ENCODE measurements around the gene UCN.
"Not testable (repeated sequence)": the region's sequence is repeated elsewhere in the genome, so short reads cannot be mapped to it uniquely, and the experiment has no call there.

Gene UCN

DNA sequence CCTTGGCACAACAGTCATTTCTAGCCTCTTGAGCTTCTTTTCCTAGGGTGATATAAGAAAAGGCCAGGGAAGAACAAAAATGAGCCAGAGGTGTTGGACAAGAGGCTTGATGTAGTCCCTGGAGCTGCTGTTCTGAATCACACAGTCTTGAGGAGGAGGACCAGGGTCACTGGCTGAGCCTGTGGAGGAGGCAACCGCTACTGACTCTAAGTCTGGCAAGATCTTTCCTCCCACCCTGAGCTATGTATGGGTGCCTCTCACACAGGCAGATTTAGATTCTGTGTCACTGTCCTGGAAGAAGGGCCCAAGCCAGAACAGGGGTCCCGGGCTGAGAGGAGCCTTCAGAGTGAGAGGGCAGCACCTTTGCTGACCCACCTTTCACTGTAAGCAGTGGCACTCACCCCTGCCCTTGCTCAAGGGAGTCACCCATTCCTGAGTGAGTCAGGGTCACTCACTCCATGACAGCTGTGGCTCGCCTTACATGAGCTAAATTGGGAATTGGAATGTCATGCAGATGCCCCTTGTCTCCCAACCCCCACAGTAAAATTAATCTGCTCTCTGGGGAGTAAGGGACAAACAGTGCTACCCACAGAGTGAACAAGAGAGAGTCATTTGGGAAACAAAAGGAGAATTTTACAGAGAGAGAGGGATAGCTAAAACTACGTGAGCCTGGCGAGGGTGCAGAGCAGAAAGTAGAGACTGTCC lies 26.2 kb downstream of the UCN start, which contains the start of gene TRIM54:
TRIM54 (plus strand) TSS at position 575 of the 705 bp plus-strand sequence. CDS start 303 bp downstream, outside the sequence.
- no peak for DNase-seq

GRCh38 chr2:27281442-27281841 lies 26.8 kb downstream of the UCN start:
- no peak for DNase-seq

- DNase-seq = no peak
These were observed 27.4 kb downstream of the UCN start for GRCh38 chr2:27280826-27281225.

DNA sequence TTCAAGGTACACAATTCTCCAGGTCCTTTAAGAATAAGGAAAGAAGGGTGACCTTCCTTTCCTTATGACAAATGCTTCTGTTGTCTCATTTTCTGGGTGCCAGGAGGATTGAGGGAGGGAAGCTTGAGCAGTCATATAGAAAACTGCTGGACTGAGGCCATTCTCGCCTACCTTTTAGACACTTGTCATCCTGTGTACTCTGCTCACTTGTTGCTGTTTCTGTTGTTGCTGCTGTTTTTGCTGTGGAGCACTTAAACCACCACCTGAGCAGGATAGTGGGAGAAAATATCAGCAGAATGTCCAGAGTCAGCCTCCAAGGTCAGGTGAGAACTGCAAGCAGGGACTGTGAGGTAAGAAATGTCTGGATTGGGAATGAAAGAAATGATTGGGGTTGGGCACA lies 30.2 kb downstream of the UCN start:
- DNase-seq = no peak

GRCh38 chr2:27275211-27276150 lies 32.8 kb downstream of the UCN start, which contains the start of gene DNAJC5G:
Gene DNAJC5G (plus strand): TSS chr2:27275433. CDS start chr2:27276729, 1,296 bp downstream.
- DNase-seq = no peak

DNA sequence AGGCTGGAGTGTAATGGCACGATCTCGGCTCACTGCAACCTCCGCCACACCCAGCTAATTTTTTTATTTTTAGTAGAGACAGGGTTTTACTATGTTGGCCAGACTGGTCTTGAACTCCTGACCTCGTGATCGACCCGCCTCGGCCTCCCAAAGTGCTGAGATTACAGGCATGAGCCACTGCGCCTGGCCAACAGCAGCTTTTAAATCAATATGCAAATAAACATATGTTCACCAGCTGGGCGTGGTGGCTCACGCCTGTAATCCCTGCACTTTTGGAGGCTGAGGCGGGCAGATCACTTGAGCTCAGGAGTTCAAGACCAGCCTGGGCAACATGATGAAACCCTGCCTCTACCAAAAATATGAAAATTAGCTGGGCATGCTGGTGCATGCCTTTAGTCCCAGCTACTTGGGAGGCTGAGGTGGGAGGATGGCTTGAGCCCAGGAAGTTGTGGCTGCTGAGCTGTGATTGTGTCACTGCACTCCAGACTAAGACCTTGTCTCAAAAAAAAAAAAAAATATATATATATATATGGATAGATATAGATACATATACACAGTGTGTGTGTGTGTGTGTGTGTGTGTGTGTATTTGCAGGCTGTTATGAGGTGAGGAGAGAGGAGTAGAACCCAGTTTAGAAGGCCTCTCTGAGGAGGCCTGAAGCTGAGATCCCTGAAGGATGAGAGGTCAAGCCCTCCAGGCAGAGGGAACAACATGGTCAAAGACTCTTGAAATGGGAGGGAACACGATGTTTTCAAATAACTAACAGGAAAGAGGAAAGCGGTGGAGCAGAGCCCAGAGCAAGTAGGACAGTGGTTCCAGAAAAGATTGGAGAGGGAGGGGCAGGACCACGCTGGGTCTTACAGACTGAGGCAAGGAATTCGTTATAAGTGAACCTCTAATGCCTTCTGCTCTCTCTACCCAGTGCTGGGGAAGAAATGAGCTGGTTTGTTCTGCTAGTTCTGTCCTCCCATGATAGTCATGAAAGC lies 35.4 kb downstream of the UCN start:
- DNase-seq = not testable (repeated sequence)

DNA sequence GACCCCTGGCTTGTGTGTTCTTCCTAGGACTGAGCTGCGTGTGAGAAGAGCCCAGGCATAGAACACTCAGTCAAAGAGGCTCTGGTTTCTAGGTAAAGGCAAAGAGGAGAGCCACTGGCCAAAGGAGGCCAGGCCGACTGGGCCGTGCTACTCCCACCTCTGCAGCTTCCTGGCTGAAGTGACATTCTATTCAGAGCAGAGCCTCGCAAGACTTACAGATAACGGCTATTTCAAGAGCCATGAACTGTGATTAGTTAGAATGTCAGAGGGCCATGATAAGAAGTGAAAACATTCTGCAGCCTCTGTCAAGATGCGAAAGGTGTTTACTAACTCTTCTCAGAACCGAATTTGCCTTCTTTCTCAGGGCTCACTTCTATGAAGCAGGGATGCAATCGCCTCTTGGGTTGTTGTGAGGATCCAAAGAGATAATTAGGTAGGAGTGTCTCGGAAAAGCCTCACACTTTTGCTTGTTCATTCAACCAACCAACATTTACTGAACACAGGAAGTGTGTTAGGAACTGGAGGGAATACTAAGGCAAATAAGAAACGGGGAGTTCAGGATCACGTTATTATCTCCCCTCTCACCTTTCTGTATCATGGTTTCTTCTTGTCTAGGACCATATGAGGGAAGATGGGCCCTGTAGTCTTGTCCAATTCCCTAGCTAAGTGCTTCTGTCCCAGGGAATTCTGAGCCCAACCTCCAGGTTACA lies 36.5 kb downstream of the UCN start:
- DNase-seq = no peak

- no peak for DNase-seq
These were observed 37.6 kb downstream of the UCN start for GRCh38 chr2:27270670-27271069.

- DNase-seq = no peak
These were observed 38.1 kb downstream of the UCN start for GRCh38 chr2:27270131-27270530.

GRCh38 chr2:27268296-27268695 lies 39.9 kb downstream of the UCN start:
- not testable (repeated sequence) for DNase-seq

DNA sequence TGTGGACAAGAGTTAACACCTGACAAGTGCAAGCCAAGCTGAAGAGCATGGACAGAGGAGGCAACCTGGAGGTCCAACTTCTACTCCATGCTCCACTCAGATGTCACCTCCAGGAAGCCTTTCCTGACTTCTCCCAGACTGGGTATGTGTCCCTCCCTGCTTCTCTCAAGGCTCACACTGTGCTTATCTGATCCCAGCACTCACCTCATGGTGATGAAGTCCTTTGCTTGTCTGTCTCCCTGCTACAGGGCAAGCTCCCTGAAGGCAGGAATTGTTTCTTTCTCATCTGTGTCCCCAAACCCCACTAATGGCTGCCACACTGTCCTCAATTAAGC lies 42.7 kb downstream of the UCN start:
- no peak for DNase-seq

- peak; percentile 63 to 75 for DNase-seq
These were observed 43.3 kb downstream of the UCN start for GRCh38 chr2:27264753-27265535.

DNA sequence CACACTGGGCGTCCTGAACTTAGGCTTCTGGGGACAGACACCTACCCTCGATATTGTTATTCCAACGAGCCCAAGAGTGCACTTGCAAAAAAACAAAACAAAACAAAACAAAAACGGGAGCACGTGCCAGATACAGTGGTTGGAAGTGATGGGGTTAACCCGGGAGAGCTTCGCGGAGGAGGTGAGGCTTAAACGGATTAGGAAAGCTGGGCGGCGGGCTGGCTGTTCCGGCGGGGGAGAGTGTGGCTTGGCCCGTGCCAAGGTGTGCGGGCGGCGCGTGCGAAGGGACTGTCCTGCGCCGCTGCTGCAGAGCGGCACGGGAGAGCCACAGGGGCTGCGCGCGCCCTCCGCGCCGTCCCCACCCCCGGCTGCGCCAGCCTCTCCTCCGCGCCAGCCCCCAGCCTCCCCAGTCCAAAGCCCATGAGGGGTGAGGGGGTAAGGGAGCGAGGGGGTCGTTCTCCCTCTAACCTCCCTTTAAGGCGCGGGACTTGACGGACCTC lies 43.9 kb downstream of the UCN start:
- peak in 1 of 2 donors; percentile 29 for DNase-seq

DNA sequence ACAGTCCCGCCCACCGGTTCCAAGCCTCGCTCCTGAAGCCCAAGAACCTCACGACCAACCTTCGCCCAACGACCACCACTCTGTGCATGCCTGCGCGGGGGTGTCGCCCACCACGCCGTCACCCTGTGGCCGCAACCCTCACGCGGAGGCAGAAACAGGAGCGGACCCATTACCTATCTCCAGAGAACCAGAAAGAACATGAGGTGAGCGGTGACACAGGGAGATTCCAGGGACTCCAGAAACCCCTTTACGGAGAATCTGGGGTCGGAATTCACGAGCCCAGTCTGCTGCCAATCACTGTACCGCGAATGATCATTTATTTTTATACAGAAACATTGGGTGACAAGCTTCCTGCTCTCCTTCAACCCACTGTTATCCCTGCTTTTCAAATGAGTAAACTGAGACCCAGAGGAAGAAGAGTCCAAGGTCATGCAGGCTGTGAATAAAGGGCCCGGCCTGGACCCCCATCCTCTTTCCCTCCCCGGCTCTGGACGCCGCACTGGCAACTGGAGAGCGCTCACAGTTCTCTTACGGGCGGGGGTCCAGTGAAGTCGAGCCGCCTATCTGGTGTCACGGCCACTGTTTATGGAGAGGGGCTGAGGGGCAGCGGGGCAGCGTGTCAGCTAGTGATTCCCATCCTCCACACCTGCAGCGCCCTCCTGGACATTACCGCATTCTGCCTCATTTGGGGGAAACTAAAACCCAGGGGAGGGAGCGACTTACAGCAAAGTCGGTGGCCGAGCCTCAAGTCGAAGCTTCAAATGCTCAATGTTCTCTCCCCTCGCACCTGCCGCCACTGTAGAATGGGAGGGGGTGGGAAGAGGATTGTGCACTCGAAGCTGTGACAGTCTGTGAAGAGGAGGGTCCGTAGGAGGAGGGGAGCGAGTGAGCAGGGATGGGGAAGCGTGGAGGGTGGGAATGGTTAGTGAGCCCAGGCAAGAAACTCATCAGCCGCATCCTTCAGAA lies 44.7 kb downstream of the UCN start:
- DNase-seq = peak in 1 of 2 donors; percentile 25

DNA sequence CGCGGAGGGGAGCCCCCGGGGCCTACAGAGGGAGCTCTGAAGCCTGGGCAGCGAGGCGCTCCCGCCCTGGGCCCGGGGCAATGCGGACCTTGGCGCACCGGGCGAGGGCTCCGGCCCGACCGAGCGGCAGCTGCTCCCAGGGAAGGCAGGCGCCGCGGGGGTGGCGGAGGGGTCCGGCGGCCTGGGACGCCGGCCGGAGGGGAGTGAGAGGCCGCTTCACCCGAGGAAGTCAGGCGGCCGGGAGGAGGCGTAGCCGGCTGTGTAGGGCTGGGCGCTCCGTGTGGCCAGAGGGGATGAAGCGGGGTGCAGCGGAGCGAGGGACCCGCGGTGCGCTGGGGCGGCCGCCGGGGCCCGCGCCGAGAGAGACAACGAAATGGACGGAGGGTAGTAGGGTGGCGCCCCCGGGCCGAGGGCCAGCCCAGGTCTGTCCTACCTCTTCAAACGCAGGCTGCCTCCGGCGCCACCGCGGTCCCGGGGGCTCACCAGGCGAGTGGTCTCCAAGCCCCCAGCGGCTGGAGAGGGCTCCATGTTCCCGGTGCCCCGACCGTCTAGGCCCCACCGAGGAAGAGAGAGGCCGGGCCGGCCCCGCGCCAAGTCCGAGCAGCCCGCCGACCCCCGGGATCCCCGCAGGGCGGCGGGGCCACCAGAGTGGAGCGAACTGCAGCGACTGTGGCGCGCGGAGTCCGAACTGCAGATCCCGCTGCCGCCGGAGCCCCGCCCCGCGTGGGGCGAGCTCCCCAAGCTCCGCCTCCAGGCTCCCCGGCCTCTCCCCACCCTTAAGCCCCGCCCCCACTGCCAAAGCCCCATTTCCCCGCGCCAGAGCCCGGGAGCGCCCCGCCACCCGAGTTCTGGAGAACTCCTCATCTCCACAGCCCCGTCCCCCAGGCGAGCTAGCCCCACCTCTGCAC lies 45.6 kb downstream of the UCN start, which contains the start of gene SLC30A3:
SLC30A3 (minus strand) TSS at position 669 of the 908 bp plus-strand sequence; CDS start at position 528, 141 bp downstream.
- DNase-seq = peak; percentile 71 to 85

DNA sequence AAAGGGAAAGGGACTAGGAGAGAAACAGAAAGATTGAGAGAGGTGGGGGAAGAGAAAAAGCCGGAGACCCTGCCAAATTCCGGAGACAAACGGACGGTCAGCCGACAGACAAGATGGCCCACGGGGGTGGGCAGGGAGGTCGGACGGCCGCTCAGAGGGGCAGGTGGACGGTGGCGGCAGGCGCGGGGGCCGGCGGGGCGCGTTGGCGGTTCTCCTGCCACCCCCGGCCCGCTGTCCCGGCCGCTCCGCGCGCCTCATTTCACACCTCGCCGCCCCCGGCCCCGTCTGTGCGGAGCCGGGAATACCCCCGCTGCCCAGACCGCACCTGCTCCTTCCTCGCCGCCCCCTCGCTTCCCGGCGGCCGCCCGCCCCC lies 46.3 kb downstream of the UCN start:
- no peak for DNase-seq

- no peak for DNase-seq
These were observed 46.9 kb downstream of the UCN start for GRCh38 chr2:27261241-27261925.

GRCh38 chr2:27258051-27258450 lies 50.2 kb downstream of the UCN start:
- no peak for DNase-seq

Data from stimulated activated CD4-positive, alpha-beta T cell treated with anti-CD3 and anti-CD28 coated beads, Interleukin-2, amount 100 ng/mL, for 24 hours (primary cell).